Loucy (cell line): ENCODE results near the gene STARD13.

Experiments used
- H2AFZ ChIP-seq: fragments of 200-600 bp; sonication (generic); 2 replicates; pipeline ENCODE4 v1.6.0; 2016; ENCODE audit warnings: antibody characterized with exemption, mild to moderate bottlenecking, low read length, moderate library complexity
- H3F3A ChIP-seq: fragments of 200-600 bp; 2 replicates; pipeline ENCODE4 v1.6.0; 2016; ENCODE audit warnings: antibody characterized with exemption, low read depth, mild to moderate bottlenecking
- H3K27me3 ChIP-seq: fragments of 200-600 bp; sonication (generic); 2 replicates; pipeline ENCODE4 v1.6.1; 2014; ENCODE audit warnings: low read length, mild to moderate bottlenecking; ENCODE audit not compliant: insufficient read depth, poor library complexity, severe bottlenecking
- H3K36me3 ChIP-seq: fragments of 200-600 bp; sonication (generic); 2 replicates; pipeline ENCODE4 v1.6.1; 2016; ENCODE audit warnings: low read length; ENCODE audit not compliant: insufficient read depth
- H3K4me1 ChIP-seq: fragments of 200-600 bp; sonication (generic); 2 replicates; pipeline ENCODE4 v1.5.1; 2014; ENCODE audit warnings: low read length, mild to moderate bottlenecking; ENCODE audit not compliant: insufficient read depth, poor library complexity, severe bottlenecking
- H3K4me2 ChIP-seq: fragments of 200-600 bp; sonication (generic); 2 replicates; pipeline ENCODE4 v1.6.0; 2014; ENCODE audit warnings: antibody characterized with exemption, low read length, low read depth, mild to moderate bottlenecking; ENCODE audit not compliant: poor library complexity, severe bottlenecking
- H3K4me3 ChIP-seq: fragments of 200-600 bp; sonication (generic); 2 replicates; pipeline ENCODE4 v1.5.1; 2014; ENCODE audit warnings: low read length, mild to moderate bottlenecking, mixed read lengths; ENCODE audit not compliant: poor library complexity, severe bottlenecking
- H3K79me2 ChIP-seq: fragments of 200-600 bp; sonication (generic); 2 replicates; pipeline ENCODE4 v1.6.1; 2014; ENCODE audit warnings: low read length; ENCODE audit not compliant: insufficient read depth
- H3K9ac ChIP-seq: fragments of 200-600 bp; sonication (generic); 2 replicates; pipeline ENCODE4 v1.6.0; 2014; ENCODE audit warnings: mild to moderate bottlenecking, low read depth, low read length, moderate library complexity; ENCODE audit not compliant: poor library complexity, severe bottlenecking
- H3K9me2 ChIP-seq: fragments of 200-600 bp; sonication (generic); replicated peaks from 2 replicates; pipeline ENCODE4 v1.6.1; 2016; ENCODE audit warnings: low read depth, low read length, mixed read lengths
- H3K9me3 ChIP-seq: fragments of 200-600 bp; sonication (generic); 2 replicates; pipeline ENCODE4 v1.6.1; 2014; ENCODE audit warnings: mild to moderate bottlenecking, antibody characterized with exemption, low read length, low read depth; ENCODE audit not compliant: insufficient read depth
- H4K20me1 ChIP-seq: fragments of 200-600 bp; sonication (generic); 2 replicates; pipeline ENCODE4 v1.6.0; 2014; ENCODE audit warnings: antibody characterized with exemption, low read length, mild to moderate bottlenecking; ENCODE audit not compliant: insufficient read depth, poor library complexity, severe bottlenecking
- EZH2phosphoT487 ChIP-seq: fragments of 200-600 bp; IDR thresholded peaks from 2 replicates; pipeline ENCODE4 v1.6.1; 2018; ENCODE audit warnings: antibody characterized with exemption, mild to moderate bottlenecking, moderate library complexity, borderline replicate concordance
- TF ChIP-seq, protein P1 (sequence below): fragments of 200-600 bp; sonication (generic); conservative IDR thresholded peaks from 2 replicates; pipeline ENCODE4 v1.5.1; 2014; ENCODE audit warnings: mild to moderate bottlenecking, antibody characterized with exemption, low read length

Gene STARD13

DNA sequence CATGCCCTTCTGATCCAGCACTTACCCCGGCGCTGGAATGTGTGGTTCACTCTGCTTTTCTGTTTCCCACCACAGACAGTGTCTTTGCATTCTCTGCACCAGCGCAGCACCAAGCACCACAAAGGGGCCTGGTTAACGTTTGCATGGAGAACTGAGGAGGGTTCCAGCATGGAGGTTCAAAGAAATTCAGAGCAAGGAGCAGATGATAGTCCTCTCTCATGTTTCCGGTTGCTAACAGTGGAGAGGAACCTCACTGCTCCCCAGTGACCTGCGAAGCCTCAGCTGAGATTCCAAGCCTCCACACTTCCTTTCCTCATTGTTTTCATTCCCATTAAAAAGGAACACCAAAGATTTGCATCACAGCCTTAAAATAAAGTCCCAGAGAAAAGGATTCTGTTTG is 99.7 kb downstream of the STARD13 start:
- Histone ChIP-seq H3K4me1 (peaks cover 10% of the 10 kb centered on the region), H3K4me2 (no peak overlapping the region)

DNA sequence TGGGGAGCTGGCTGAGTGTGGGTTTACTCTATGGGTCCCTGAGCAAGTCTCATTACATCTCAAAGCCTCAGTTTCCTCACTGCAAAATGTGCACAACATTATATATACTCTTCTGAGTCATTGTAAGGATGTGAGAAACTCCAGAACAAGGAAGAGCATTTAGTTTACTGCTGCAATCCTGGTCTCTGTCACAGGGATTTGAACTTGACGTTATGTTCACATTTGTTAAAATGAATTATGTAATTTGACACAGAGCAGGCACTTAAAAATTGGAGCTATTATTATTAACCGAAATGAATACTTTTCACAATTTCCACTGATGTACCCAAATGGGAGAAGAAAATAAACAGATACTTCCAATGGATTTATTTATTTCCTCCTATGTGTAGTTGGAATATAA is 101.0 kb downstream of the STARD13 start:
- Histone ChIP-seq H4K20me1 (no peaks in the 10 kb centered on the region), H3K27me3 (no peaks in the 10 kb centered on the region), H3K36me3 (no peaks in the 10 kb centered on the region), H3K79me2 (no peaks in the 10 kb centered on the region), H3K4me1 (peaks cover 10% of the 10 kb centered on the region), H3K9ac (no peak overlapping the region), H3K9me3 (no peaks in the 10 kb centered on the region), H3K4me3 (no peak overlapping the region), H3K9me2 (no peaks in the 10 kb centered on the region), H3K4me2 (no peak overlapping the region), H3F3A (no peaks in the 10 kb centered on the region), H2AFZ (no peak overlapping the region)
- TF ChIP-seq, protein P1, sequence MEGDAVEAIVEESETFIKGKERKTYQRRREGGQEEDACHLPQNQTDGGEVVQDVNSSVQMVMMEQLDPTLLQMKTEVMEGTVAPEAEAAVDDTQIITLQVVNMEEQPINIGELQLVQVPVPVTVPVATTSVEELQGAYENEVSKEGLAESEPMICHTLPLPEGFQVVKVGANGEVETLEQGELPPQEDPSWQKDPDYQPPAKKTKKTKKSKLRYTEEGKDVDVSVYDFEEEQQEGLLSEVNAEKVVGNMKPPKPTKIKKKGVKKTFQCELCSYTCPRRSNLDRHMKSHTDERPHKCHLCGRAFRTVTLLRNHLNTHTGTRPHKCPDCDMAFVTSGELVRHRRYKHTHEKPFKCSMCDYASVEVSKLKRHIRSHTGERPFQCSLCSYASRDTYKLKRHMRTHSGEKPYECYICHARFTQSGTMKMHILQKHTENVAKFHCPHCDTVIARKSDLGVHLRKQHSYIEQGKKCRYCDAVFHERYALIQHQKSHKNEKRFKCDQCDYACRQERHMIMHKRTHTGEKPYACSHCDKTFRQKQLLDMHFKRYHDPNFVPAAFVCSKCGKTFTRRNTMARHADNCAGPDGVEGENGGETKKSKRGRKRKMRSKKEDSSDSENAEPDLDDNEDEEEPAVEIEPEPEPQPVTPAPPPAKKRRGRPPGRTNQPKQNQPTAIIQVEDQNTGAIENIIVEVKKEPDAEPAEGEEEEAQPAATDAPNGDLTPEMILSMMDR, result no peak
- TF ChIP-seq EZH2phosphoT487, result no peak

More for the DNA sequence above, 99.7 kb downstream of the STARD13 start:
- TF ChIP-seq EZH2phosphoT487, result no peak
- TF ChIP-seq, protein P1, result no peak
- no peak overlapping the region for H2AFZ ChIP-seq
- H3K36me3 ChIP-seq, result no peaks in the 10 kb centered on the region
- H3K9me2 ChIP-seq, result no peaks in the 10 kb centered on the region
- no peak overlapping the region for H3K9ac ChIP-seq
- no peaks in the 10 kb centered on the region for H3K9me3 ChIP-seq
- no peaks in the 10 kb centered on the region for H3K79me2 ChIP-seq
- no peaks in the 10 kb centered on the region for H3K27me3 ChIP-seq
- H3F3A ChIP-seq, result no peaks in the 10 kb centered on the region
- no peaks in the 10 kb centered on the region for H4K20me1 ChIP-seq
- H3K4me3 ChIP-seq, result no peak overlapping the region

DNA sequence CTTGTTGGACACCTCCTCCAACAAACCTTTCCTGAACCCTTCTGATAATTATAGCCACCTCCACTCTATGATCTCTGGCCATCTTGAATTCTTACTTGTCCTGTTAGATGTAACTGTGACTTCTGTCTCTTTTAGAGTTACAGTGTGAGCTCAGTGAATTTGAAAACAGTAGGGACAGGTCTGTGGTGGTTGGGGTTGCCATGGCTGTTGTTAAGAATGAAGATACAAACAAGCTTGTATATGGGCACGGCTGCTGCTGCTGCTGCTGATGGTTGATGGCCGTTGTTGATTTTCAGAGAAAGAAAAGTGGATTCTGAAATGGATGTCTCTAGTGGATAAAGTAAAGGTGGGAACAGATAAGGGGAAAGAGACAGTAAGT is 101.5 kb downstream of the STARD13 start:
- no peak overlapping the region for H3K4me2 ChIP-seq
- TF ChIP-seq EZH2phosphoT487, result no peak
- TF ChIP-seq, protein P1, result no peak

More for the DNA sequence above, 101.5 kb downstream of the STARD13 start:
- Histone ChIP-seq H3K9ac (no peak overlapping the region), H3K9me2 (no peaks in the 10 kb centered on the region), H3K36me3 (no peaks in the 10 kb centered on the region), H3K4me1 (peaks cover 10% of the 10 kb centered on the region), H3K4me3 (no peak overlapping the region), H3K27me3 (no peaks in the 10 kb centered on the region), H2AFZ (no peak overlapping the region), H3K9me3 (no peaks in the 10 kb centered on the region), H3F3A (no peaks in the 10 kb centered on the region), H4K20me1 (no peaks in the 10 kb centered on the region), H3K79me2 (no peaks in the 10 kb centered on the region)
